Endothelial cell (in vitro differentiated cells): Measurements from ENCODE around the gene HDC. TPM values are rescaled to one million over a fixed set of nuclear protein-coding genes. Genes with fewer than 3 reads are reported as not detected.

ENCODE experiments used
- DNase-seq: peaks from one replicate; pipeline ENCODE4 v3.0.0; 2021; ENCODE audit warnings: low spot score
- H3K27ac Mint-ChIP-seq: one replicate; pipeline ENCODE4 v1.8.0; 2021; ENCODE audit warnings: mixed read lengths, inconsistent platforms; ENCODE audit not compliant: unreplicated experiment
- H3K27me3 Mint-ChIP-seq: one replicate; pipeline ENCODE4 v1.8.0; 2021; ENCODE audit warnings: mild to moderate bottlenecking, moderate library complexity, mixed read lengths, inconsistent platforms; ENCODE audit not compliant: unreplicated experiment
- H3K36me3 Mint-ChIP-seq: one replicate; pipeline ENCODE4 v1.8.0; 2021; ENCODE audit warnings: mild to moderate bottlenecking, low read depth, mixed read lengths, inconsistent platforms; ENCODE audit not compliant: unreplicated experiment
- H3K4me1 Mint-ChIP-seq: one replicate; pipeline ENCODE4 v1.8.0; 2021; ENCODE audit warnings: mild to moderate bottlenecking, mixed read lengths, inconsistent platforms; ENCODE audit not compliant: unreplicated experiment
- H3K4me3 Mint-ChIP-seq: one replicate; pipeline ENCODE4 v1.8.0; 2021; ENCODE audit warnings: mild to moderate bottlenecking, mixed read lengths, inconsistent platforms; ENCODE audit not compliant: unreplicated experiment
- H3K9me3 Mint-ChIP-seq: one replicate; pipeline ENCODE4 v1.8.0; 2021; ENCODE audit warnings: mixed read lengths, inconsistent platforms; ENCODE audit not compliant: unreplicated experiment
- total RNA-seq: library from RNA; stranded (reverse); fragmentation: NEBNext Ultra II Directional; extraction: Animal tissue kit (Norgen Biotek cat#: 25700); gene quantifications from one replicate; pipeline ENCODE4 v1.2.1, GENCODE V29; 2021; ENCODE audit not compliant: unreplicated experiment
- TF ChIP-seq, protein P1 (sequence below): fragments of 200-600 bp; sonication (generic); IDR thresholded peaks from one replicate; pipeline ENCODE4 v1.5.0; 2021; ENCODE audit warnings: antibody characterized with exemption; ENCODE audit not compliant: unreplicated experiment

HDC gene
- total RNA-seq, 1 donor from 2014 or later: not detected

DNA sequence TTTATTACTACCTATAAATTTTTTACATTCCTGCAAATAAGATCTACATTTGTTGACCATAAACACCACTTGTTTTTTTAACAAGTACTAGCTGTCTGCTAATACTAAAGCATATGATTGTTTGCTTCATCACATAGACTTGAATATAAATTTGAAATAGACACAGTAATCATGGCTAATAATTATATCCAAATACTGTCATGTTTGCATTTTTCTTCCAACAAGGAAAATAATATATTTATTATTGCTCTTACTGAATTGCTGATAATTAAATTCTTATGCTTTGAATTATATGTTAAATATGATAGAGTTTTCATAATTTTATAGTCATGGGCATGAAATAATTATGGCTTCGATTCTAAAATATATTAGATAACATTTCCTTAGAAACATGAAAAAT is 40.5 kb downstream of the HDC start:
- Mint-ChIP-seq H3K4me1 (peaks cover 6% of the 10 kb centered on the region), H3K36me3 (no peaks in the 10 kb centered on the region), H3K27ac (no peak overlapping the region), H3K27me3 (no peaks in the 10 kb centered on the region), H3K9me3 (no peaks in the 10 kb centered on the region), H3K4me3 (no peak overlapping the region)
- TF ChIP-seq, protein P1, sequence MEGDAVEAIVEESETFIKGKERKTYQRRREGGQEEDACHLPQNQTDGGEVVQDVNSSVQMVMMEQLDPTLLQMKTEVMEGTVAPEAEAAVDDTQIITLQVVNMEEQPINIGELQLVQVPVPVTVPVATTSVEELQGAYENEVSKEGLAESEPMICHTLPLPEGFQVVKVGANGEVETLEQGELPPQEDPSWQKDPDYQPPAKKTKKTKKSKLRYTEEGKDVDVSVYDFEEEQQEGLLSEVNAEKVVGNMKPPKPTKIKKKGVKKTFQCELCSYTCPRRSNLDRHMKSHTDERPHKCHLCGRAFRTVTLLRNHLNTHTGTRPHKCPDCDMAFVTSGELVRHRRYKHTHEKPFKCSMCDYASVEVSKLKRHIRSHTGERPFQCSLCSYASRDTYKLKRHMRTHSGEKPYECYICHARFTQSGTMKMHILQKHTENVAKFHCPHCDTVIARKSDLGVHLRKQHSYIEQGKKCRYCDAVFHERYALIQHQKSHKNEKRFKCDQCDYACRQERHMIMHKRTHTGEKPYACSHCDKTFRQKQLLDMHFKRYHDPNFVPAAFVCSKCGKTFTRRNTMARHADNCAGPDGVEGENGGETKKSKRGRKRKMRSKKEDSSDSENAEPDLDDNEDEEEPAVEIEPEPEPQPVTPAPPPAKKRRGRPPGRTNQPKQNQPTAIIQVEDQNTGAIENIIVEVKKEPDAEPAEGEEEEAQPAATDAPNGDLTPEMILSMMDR: no peak
- no peak for DNase-seq

DNA sequence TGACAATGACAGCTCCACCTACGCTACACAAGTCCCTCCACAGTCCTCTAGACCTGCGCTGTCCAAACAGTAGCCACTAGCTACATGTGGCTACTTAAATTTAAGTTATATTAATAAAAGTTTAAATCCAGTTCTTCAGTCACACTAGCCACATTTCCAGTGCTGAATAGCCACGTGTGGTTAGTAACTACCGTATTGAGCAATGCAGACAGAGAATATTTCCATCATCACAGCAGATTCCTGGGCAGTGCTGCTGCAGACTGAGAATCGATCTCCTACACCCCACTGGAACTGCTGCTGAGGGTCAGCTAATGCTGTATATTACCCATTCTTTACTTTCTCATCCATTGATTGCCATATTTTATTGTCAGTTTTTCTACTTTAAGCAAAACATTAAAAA is 40.9 kb downstream of the HDC start:
- Mint-ChIP-seq H3K27me3 (no peaks in the 10 kb centered on the region), H3K9me3 (no peaks in the 10 kb centered on the region), H3K4me1 (peaks cover 9% of the 10 kb centered on the region), H3K27ac (no peak overlapping the region), H3K4me3 (no peak overlapping the region), H3K36me3 (no peaks in the 10 kb centered on the region)
- no peak for DNase-seq
- TF ChIP-seq, protein P1: no peak

DNA sequence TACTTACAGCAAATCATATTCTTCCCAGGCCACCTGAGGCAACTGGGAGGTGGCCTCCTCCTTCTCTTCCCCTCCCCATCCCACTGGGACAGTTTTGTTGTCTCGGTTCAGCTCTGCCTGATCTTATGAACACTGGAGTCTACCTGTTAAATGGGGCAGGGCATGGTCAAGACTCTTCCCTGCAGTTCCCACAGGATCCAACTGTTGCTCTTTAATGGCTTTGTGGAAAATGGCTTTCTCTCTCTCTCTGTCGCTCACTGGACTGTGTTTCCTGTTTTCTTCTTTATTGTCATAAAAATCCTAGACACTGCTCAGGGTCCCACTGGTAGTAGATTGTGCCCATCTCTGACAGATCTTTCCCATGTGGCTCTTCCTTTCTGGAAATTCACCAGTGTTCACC is 43.3 kb downstream of the HDC start:
- Mint-ChIP-seq H3K9me3 (no peaks in the 10 kb centered on the region), H3K27ac (no peak overlapping the region), H3K4me3 (no peak overlapping the region), H3K36me3 (no peaks in the 10 kb centered on the region), H3K4me1 (peaks cover 28% of the 10 kb centered on the region), H3K27me3 (peaks cover 1% of the 10 kb centered on the region)
- no peak for DNase-seq
- TF ChIP-seq, protein P1: no peak

DNA sequence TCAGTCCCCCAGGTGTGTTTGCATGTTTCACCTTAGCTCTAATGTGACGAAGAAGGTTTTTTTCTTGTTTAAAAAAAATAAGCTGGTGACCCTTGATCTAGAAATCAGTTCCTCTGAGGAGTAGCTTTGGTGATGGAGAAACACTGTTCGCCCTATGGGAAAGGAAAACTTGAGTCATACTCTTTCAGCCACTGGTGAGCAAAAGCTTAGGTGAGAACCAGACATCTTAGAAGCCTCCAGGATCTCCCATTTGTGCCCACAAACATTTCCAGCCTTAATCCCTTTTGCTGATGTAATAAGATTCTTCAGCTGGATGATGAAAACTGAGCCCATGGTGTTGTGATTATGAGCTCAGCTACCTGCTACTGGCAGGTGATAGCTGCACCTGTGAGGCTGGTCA is 45.7 kb downstream of the HDC start:
- DNase-seq: no peak
- peak overlapping the region; percentile 81 for H3K27ac Mint-ChIP-seq
- H3K4me1 Mint-ChIP-seq: peaks cover 30% of the 10 kb centered on the region
- H3K36me3 Mint-ChIP-seq: peaks cover 4% of the 10 kb centered on the region
- no peak overlapping the region for H3K4me3 Mint-ChIP-seq
- peaks cover 1% of the 10 kb centered on the region for H3K27me3 Mint-ChIP-seq
- H3K9me3 Mint-ChIP-seq: no peaks in the 10 kb centered on the region
- TF ChIP-seq, protein P1: no peak

DNA sequence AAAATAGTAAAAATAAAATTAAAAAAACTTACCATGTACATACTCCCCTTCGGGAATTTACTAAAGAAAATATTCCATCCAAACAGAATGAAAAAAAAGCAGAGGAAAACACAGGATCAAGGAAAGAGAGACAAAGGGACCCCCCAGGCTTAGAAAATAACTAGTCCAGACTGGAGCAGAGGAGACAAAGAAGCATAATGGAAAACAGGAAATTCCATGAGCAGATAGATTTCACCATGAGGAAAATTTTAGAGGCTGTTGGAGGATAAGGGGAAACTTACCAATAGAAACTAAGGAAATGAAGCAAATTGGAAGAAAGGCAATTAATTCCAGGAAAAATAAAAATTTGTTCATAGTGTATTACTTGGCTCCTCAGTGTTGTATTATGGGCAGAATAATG is 46.8 kb downstream of the HDC start:
- no peak for DNase-seq
- peaks cover 4% of the 10 kb centered on the region for H3K36me3 Mint-ChIP-seq
- peak overlapping the region; percentile 81 for H3K27ac Mint-ChIP-seq
- H3K4me3 Mint-ChIP-seq: no peak overlapping the region
- TF ChIP-seq, protein P1: no peak
- peaks cover 30% of the 10 kb centered on the region for H3K4me1 Mint-ChIP-seq
- H3K9me3 Mint-ChIP-seq: no peaks in the 10 kb centered on the region
- H3K27me3 Mint-ChIP-seq: peaks cover 1% of the 10 kb centered on the region
